ENCODE data around the gene SLC41A2. TPM values are rescaled to one million over a fixed set of nuclear protein-coding genes. Genes with fewer than 3 reads are reported as not detected.

SLC41A2 gene
- total RNA-seq, 1 experiment from 2014 or later = 4.3 TPM

DNA sequence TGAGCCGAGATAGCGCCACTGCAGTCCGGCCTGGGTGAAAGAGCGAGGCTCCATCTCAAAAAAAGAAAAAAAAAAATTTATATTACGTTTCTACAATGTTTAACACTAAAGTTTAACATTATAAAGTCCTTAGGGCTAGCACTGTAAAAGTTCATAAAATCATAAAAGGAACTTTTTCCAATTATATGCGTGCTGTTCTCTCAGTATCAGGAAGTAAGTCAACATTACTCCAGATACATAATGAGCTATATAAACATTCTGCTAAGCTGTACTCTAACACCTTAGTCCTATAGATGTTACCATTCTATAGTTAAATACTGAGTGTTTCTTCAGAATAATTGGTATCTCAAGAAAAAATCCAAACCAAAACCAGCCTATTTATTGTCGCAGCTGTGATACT lies 32.6 kb downstream of the SLC41A2 start:
- Histone ChIP-seq H2BK5ac (ENCODE audit: insufficient read length, low read length) (no peak overlapping the region), H2AFZ (ENCODE audit: low read length) (no peak overlapping the region), H3K27ac (ENCODE audit: insufficient read length, low read depth, low read length) (no peak overlapping the region), H2BK12ac (ENCODE audit: insufficient read length, low read depth, low read length) (no peak overlapping the region), H4K20me1 (ENCODE audit: control insufficient read depth, insufficient read depth, insufficient read length) (no peaks in the 10 kb centered on the region), H2BK20ac (ENCODE audit: low read depth, low read length, poor library complexity, severe bottlenecking) (no peak overlapping the region), H3K23ac (ENCODE audit: insufficient read length, low read depth, low read length) (no peak overlapping the region), H3K4me2 (ENCODE audit: insufficient read depth, insufficient read length, low read length) (no peak overlapping the region), H3K23me2 (ENCODE audit: insufficient read length, low read depth, low read length, poor library complexity, severe bottlenecking) (no peaks in the 10 kb centered on the region), H3K9me3 (ENCODE audit: control insufficient read depth, low read depth, low read length) (no peaks in the 10 kb centered on the region), H3K9ac (ENCODE audit: extremely low read depth, insufficient read length, low read length) (no peak overlapping the region), H3K79me1 (ENCODE audit: insufficient read depth, low read depth, low read length, poor library complexity, severe bottlenecking) (no peaks in the 10 kb centered on the region), H3K14ac (ENCODE audit: insufficient read depth, low read length) (no peak overlapping the region), H2BK120ac (ENCODE audit: low read depth, low read length, poor library complexity, severe bottlenecking) (no peak overlapping the region), H2BK15ac (ENCODE audit: low read depth, low read length) (no peak overlapping the region), H4K8ac (replicated peaks; ENCODE audit: insufficient read length, low read depth, low read length) (no peak overlapping the region), H3K27me3 (ENCODE audit: insufficient read depth, low read length) (no peaks in the 10 kb centered on the region), H4K91ac (ENCODE audit: insufficient read length, low read depth, low read length) (no peak overlapping the region), H3K56ac (ENCODE audit: insufficient read length, low read depth, low read length) (no peak overlapping the region), H3T11ph (ENCODE audit: low read length) (no peak overlapping the region), H3K18ac (ENCODE audit: insufficient read length, low read depth, low read length) (no peak overlapping the region), H4K5ac (ENCODE audit: insufficient read length, low read depth, low read length) (no peak overlapping the region), H3K4ac (ENCODE audit: low read depth, low read length) (no peak overlapping the region), H2AK5ac (ENCODE audit: insufficient read length, low read length) (no peak overlapping the region), H3K79me2 (ENCODE audit: insufficient read depth, low read length) (no peaks in the 10 kb centered on the region), H3K4me1 (ENCODE audit: insufficient read depth, low read length) (no peaks in the 10 kb centered on the region)
- WGBS (ENCODE audit: extremely low coverage, insufficient read length, low lambda C conversion rate) = no CpG with 5 or more reads among the region's 7 CpGs
- H3K9me3 Mint-ChIP-seq = peaks cover 12% of the 10 kb centered on the region in 2 experiments; a peak in 4 of 5 replicates
- no peak overlapping the region for H3K27ac Mint-ChIP-seq
- H3K4me1 Mint-ChIP-seq = no peaks in the 10 kb centered on the region
- TF ChIP-seq, protein P1, sequence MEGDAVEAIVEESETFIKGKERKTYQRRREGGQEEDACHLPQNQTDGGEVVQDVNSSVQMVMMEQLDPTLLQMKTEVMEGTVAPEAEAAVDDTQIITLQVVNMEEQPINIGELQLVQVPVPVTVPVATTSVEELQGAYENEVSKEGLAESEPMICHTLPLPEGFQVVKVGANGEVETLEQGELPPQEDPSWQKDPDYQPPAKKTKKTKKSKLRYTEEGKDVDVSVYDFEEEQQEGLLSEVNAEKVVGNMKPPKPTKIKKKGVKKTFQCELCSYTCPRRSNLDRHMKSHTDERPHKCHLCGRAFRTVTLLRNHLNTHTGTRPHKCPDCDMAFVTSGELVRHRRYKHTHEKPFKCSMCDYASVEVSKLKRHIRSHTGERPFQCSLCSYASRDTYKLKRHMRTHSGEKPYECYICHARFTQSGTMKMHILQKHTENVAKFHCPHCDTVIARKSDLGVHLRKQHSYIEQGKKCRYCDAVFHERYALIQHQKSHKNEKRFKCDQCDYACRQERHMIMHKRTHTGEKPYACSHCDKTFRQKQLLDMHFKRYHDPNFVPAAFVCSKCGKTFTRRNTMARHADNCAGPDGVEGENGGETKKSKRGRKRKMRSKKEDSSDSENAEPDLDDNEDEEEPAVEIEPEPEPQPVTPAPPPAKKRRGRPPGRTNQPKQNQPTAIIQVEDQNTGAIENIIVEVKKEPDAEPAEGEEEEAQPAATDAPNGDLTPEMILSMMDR (conservative IDR thresholded peaks at IDR 0.05) = no peak
- DNase-seq = no peak
- no peak overlapping the region for H3K4me3 Mint-ChIP-seq
- H3K27me3 Mint-ChIP-seq (ENCODE audit: low read depth) = no peaks in the 10 kb centered on the region; the same call in 1 of the 2 replicates
- H3K36me3 Mint-ChIP-seq (ENCODE audit: insufficient read depth in 1 of 3, low read depth in 3 of 3) = peaks cover 2 to 12% (median 6%) of the 10 kb centered on the region in 3 experiments; a peak in 4 of 7 replicates
